K562 (cell line): ENCODE results near the gene TXNRD1. TPM values are rescaled to one million over a fixed set of nuclear protein-coding genes. Genes with fewer than 3 reads are reported as not detected.

Source experiments
- CTCF ChIP-seq, 3 experiments: IDR thresholded peaks in 2 of 3; conservative IDR thresholded peaks in 1 of 3; 2 replicates each; pipeline ENCODE4 v1.5.1; 2011 to 2012; ENCODE audit warnings: low read length in 3 of 3, mild to moderate bottlenecking in 3 of 3, control low read depth in 2 of 3, improper control_type of control experiment in 1 of 3, inconsistent platforms in 1 of 3, low read depth in 1 of 3, mixed read lengths in 1 of 3, moderate library complexity in 1 of 3; ENCODE audit not compliant: insufficient read depth in 2 of 3
- ETV6 ChIP-seq, 3 experiments: fragments of 150-350 bp in 1 of 3; sonication (generic) in 1 of 3; formaldehyde crosslinking in 1 of 3; IDR thresholded peaks; 2 replicates each; pipeline versions ENCODE4 v1.6.1 to v1.8.0; 2014 to 2022; ENCODE audit warnings: borderline replicate concordance in 2 of 3, low read depth in 2 of 3, antibody characterized with exemption in 1 of 3, low read length in 1 of 3, mild to moderate bottlenecking in 1 of 3, missing genetic modification reagents in 1 of 3
- MGA ChIP-seq: fragments of 450-650 bp; IDR thresholded peaks from 2 replicates; pipeline ENCODE4 v1.6.1; 2016; ENCODE audit warnings: mild to moderate bottlenecking, moderate library complexity
- NFE2L1 ChIP-seq: fragments of 450-650 bp; IDR thresholded peaks from 2 replicates; pipeline ENCODE4 v1.6.1; 2016; ENCODE audit warnings: missing genetic modification characterization, low read depth, mild to moderate bottlenecking, missing compliant biosample characterization, moderate library complexity, borderline replicate concordance
- NRF1 ChIP-seq, 2 experiments: fragments of 450-650 bp; IDR thresholded peaks in 1 of 2; conservative IDR thresholded peaks in 1 of 2; 2 replicates each; pipeline ENCODE4 v1.6.1; 2014; ENCODE audit warnings: mild to moderate bottlenecking in 2 of 2
- RFX5 ChIP-seq: IDR thresholded peaks from 2 replicates; pipeline ENCODE4 v1.6.1; 2011; ENCODE audit warnings: low read depth, mild to moderate bottlenecking, improper control_type of control experiment, low read length
- SIN3A ChIP-seq, 2 experiments: fragments of 150-350 bp in 1 of 2; IDR thresholded peaks; 2 replicates each; pipeline ENCODE4 v1.6.1; 2011 to 2016; ENCODE audit warnings: borderline replicate concordance in 2 of 2, low read depth in 2 of 2, low read length in 2 of 2, mild to moderate bottlenecking in 2 of 2, moderate library complexity in 2 of 2; ENCODE audit not compliant: control insufficient read depth in 1 of 2
- SREBF1 ChIP-seq: fragments of 150-350 bp; IDR thresholded peaks from 2 replicates; pipeline ENCODE4 v1.6.1; 2014; ENCODE audit warnings: antibody characterized with exemption, low read depth, low read length, borderline replicate concordance
- ZBTB26 ChIP-seq: fragments of 450-650 bp; formaldehyde crosslinking; IDR thresholded peaks from 2 replicates; pipeline ENCODE4 v1.4.0; 2022; ENCODE audit warnings: missing genetic modification characterization
- ZFP1 ChIP-seq: fragments of 450-650 bp; formaldehyde crosslinking; IDR thresholded peaks from 2 replicates; pipeline ENCODE4 v1.4.0; 2020; ENCODE audit warnings: mild to moderate bottlenecking, mixed read lengths
- ZNF224 ChIP-seq: sonication (generic); formaldehyde crosslinking; IDR thresholded peaks from 2 replicates; pipeline ENCODE4 v1.8.0; 2022; ENCODE audit warnings: mild to moderate bottlenecking, missing genetic modification reagents
- polyA plus RNA-seq, 8 experiments: library from polyadenylated mRNA; depleted of rRNA in 4 of 8; stranded (reverse) in 5 of 8; unstranded in 3 of 8; fragments of >200 nt; fragmentation: Nextera tagmentation in 2 of 8; fragmentation: Illumina TruSeq in 1 of 8; extraction: Ambion mirVana in 2 of 8; extraction: Trizol in 1 of 8; gene quantifications; 2 replicates each; pipeline versions ENCODE4 v1.2.1 to v1.2.3, GENCODE V29; 2011 to 2014; ENCODE audit warnings: inconsistent platforms in 1 of 8, missing spikeins in 1 of 8
- total RNA-seq, 7 experiments: library from RNA; depleted of rRNA in 6 of 7; stranded (reverse); fragments of >200 nt in 6 of 7; fragmentation: Illumina TruSeq in 2 of 7; extraction: Trizol in 2 of 7; gene quantifications; 2 replicates each; pipeline versions ENCODE4 v1.2.1 to v1.2.3, GENCODE V29; 2011 to 2021; ENCODE audit warnings: low replicate concordance in 1 of 7

The TXNRD1 gene
- total and polyA plus RNA-seq, 9 of the 15 experiments (the other 6 are each of a cell fraction or from before 2014, with no cell fraction given) = 107 to 189 (median 146) TPM

GRCh38 chr12:104288635-104289274, 73.2 kb downstream of the TXNRD1 start (continued):
- TF ChIP-seq SREBF1 = no peak
- TF ChIP-seq SIN3A (IDR thresholded peaks at IDR 0.05; ENCODE audit: borderline replicate concordance in 2 of 2, control insufficient read depth in 1 of 2, low read depth in 2 of 2, low read length in 2 of 2) = peak; percentile 91 to 93
- TF ChIP-seq ZBTB26 (CRISPR knock-in tag) = no peak
- 0 out of 4 replicates have a peak, but pooled peaks of 1 of the 2 experiments have one; percentile 19 for TF ChIP-seq ETV6 (IDR thresholded peaks at IDR 0.05; ENCODE audit: borderline replicate concordance in 1 of 2, low read depth in 2 of 2, low read length in 1 of 2)
- TF ChIP-seq ETV6 (CRISPR knock-in tag; IDR thresholded peaks at IDR 0.05; ENCODE audit: borderline replicate concordance) = no peak
- no peak for TF ChIP-seq RFX5
- no peak for TF ChIP-seq NFE2L1 (tag)
- 0 out of 2 replicates have a peak, but pooled peaks have one; percentile 79 for TF ChIP-seq ZNF224
- peak in 2 of 3 experiments; percentile 22 to 34; a peak in 2 of 6 replicates for TF ChIP-seq CTCF (IDR thresholded peaks at IDR 0.05 in 2 of 3, conservative IDR thresholded peaks at IDR 0.05 in 1 of 3; ENCODE audit: insufficient read depth in 2 of 3, low read depth in 1 of 3, low read length in 3 of 3)
- TF ChIP-seq ZFP1 (CRISPR knock-in tag) = no peak
- TF ChIP-seq NRF1 (conservative IDR thresholded peaks at IDR 0.05 in 1 of 2, IDR thresholded peaks at IDR 0.05 in 1 of 2) = peak; percentile 77 to 82
- peak; percentile 94 for TF ChIP-seq MGA
